HFFc6 (cell line): ENCODE data around the gene HEXD. TPM values are rescaled to one million over a fixed set of nuclear protein-coding genes. Genes with fewer than 3 reads are reported as not detected.

ENCODE experiments used
- DNase-seq: peaks from one replicate; pipeline ENCODE4 v3.0.0-alpha.2; 2018
- H3K27ac Mint-ChIP-seq: 2 replicates; pipeline ENCODE4 v1.8.0; 2020; ENCODE audit warnings: mild to moderate bottlenecking, mixed read lengths
- H3K27me3 Mint-ChIP-seq: 2 replicates; pipeline ENCODE4 v1.8.0; 2021; ENCODE audit warnings: mild to moderate bottlenecking, moderate library complexity, mixed read lengths; ENCODE audit not compliant: insufficient read depth
- H3K36me3 Mint-ChIP-seq: 2 replicates; pipeline ENCODE4 v1.8.0; 2021; ENCODE audit warnings: low read depth, mixed read lengths
- H3K4me1 Mint-ChIP-seq: 2 replicates; pipeline ENCODE4 v1.8.0; 2020; ENCODE audit warnings: low read depth, mixed read lengths
- H3K4me3 Mint-ChIP-seq: 2 replicates; pipeline ENCODE4 v1.8.0; 2020; ENCODE audit warnings: mild to moderate bottlenecking, moderate library complexity, mixed read lengths
- H3K9me3 Mint-ChIP-seq: 2 replicates; pipeline ENCODE4 v1.8.0; 2020; ENCODE audit warnings: mild to moderate bottlenecking, mixed read lengths
- CTCF ChIP-seq: fragments of 200-600 bp; sonication (generic); IDR thresholded peaks from 2 replicates; pipeline ENCODE4 v1.5.0; 2021; ENCODE audit warnings: antibody characterized with exemption, mild to moderate bottlenecking
- total RNA-seq, 6 experiments: library from RNA; stranded (reverse); fragmentation: NEBNext Ultra II Directional; extraction: Animal tissue kit (Norgen Biotek cat#: 25700); gene quantifications; 2 replicates in 1 of 6; 3 replicates in 5 of 6; pipeline ENCODE4 v1.2.3, GENCODE V29; 2021

HEXD gene
- total RNA-seq, 6 experiments from 2014 or later = 4.3 to 6.8 (median 5.6) TPM

- Mint-ChIP-seq H3K9me3 (no peaks in the 10 kb centered on the region), H3K4me1 (0 out of 2 replicates have a peak, but pooled peaks cover 5% of the 10 kb centered on the region), H3K4me3 (no peak overlapping the region), H3K27me3 (peaks cover 9% of the 10 kb centered on the region; the same call in 1 of the 2 replicates), H3K36me3 (no peaks in the 10 kb centered on the region), H3K27ac (no peak overlapping the region)
- no peak for TF ChIP-seq CTCF
- no peak for DNase-seq
Observed at GRCh38 chr17:82389379-82389778, 28.8 kb upstream of the HEXD start.

GRCh38 chr17:82390015-82390859 lies 27.9 kb upstream of the HEXD start:
- no peak for DNase-seq
- Mint-ChIP-seq H3K4me3 (no peak overlapping the region), H3K27me3 (peaks cover 7% of the 10 kb centered on the region; the same call in 1 of the 2 replicates), H3K36me3 (no peaks in the 10 kb centered on the region), H3K9me3 (no peaks in the 10 kb centered on the region), H3K27ac (no peak overlapping the region), H3K4me1 (no peaks in the 10 kb centered on the region)
- no peak for TF ChIP-seq CTCF

- DNase-seq = no peak
- H3K4me1 Mint-ChIP-seq = peaks cover 4% of the 10 kb centered on the region
- H3K27me3 Mint-ChIP-seq = peaks cover 7% of the 10 kb centered on the region; the same call in 1 of the 2 replicates
- no peaks in the 10 kb centered on the region for H3K9me3 Mint-ChIP-seq
- H3K27ac Mint-ChIP-seq = no peak overlapping the region
- no peak for TF ChIP-seq CTCF
- H3K4me3 Mint-ChIP-seq = no peak overlapping the region
- no peaks in the 10 kb centered on the region for H3K36me3 Mint-ChIP-seq
Observed at GRCh38 chr17:82390860-82391435, 27.2 kb upstream of the HEXD start.

DNA sequence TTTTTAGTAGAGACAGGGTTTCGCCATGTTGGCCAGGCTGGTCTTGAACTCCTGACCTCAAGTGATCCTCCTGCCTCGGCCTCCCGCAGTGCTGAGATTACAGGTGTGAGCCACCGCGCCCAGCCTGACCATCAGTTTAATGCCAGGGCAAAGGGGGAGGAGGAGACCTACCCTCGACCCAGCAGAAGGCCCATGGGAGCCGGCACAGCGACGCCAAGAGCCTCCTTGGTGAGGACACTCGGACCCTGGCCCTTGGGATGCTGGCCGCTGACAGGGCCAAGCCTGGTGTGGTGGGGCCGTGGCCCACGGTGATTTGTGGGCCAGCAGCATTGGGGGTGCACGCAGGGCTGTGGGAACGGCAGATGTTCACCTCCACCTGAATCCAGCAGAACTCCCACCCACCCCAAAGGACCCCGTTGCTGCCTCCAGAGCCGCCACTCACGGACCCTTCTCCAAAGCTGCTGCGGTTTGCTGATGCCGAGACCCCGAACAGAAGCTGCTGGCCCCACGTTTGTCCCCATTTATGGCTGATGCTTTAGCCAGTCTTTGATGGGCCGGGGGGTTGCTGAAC lies 26.6 kb upstream of the HEXD start:
- DNase-seq = no peak
- TF ChIP-seq CTCF = no peak
- H3K9me3 Mint-ChIP-seq = no peaks in the 10 kb centered on the region
- no peak overlapping the region for H3K4me3 Mint-ChIP-seq
- H3K4me1 Mint-ChIP-seq = peaks cover 10% of the 10 kb centered on the region
- peaks cover 7% of the 10 kb centered on the region; the same call in 1 of the 2 replicates for H3K27me3 Mint-ChIP-seq
- H3K36me3 Mint-ChIP-seq = no peaks in the 10 kb centered on the region
- H3K27ac Mint-ChIP-seq = no peak overlapping the region

- no peak for DNase-seq
- H3K27me3 Mint-ChIP-seq = peaks cover 7% of the 10 kb centered on the region; the same call in 1 of the 2 replicates
Observed at GRCh38 chr17:82392209-82392920, 25.8 kb upstream of the HEXD start.

More at GRCh38 chr17:82392209-82392920, 25.8 kb upstream of the HEXD start:
- Mint-ChIP-seq H3K9me3 (no peaks in the 10 kb centered on the region), H3K27ac (no peak overlapping the region), H3K4me3 (no peak overlapping the region), H3K4me1 (peaks cover 17% of the 10 kb centered on the region), H3K36me3 (no peaks in the 10 kb centered on the region)
- no peak for TF ChIP-seq CTCF
